GM20431 (cell line): ENCODE results near the gene PARS2.

Source experiments
- in situ Hi-C: fragments of 300-500 bp; cut with MseI, MboI; formaldehyde crosslinking; loops from one replicate; pipeline ENCODE4 v1.15.0; 2020; ENCODE audit warnings: low sequenced_read_pairs; ENCODE audit not compliant: unreplicated experiment

Gene PARS2

GRCh38 chr1:54764133-54764921 lies at the start of gene PARS2:
Gene PARS2, minus strand, starts transcription at chr1:54764523. Its CDS starts 5,362 bp downstream, at chr1:54759161.
- in situ Hi-C loops: no loop called here

- in situ Hi-C loops: loop anchor here (10.0 kb wide), 1 partner anchor 139 kb away; no protein-coding TSS in a partner anchor
Measured at GRCh38 chr1:54814126-54814498, 49.8 kb upstream of the PARS2 start.

GRCh38 chr1:54813485-54814125 lies 49.3 kb upstream of the PARS2 start:
- in situ Hi-C loops: loop anchor here (10.0 kb wide), 1 partner anchor 139 kb away; no protein-coding TSS in a partner anchor

GRCh38 chr1:54812801-54813484 lies 48.6 kb upstream of the PARS2 start:
- in situ Hi-C loops: loop anchor here (10.0 kb wide), 1 partner anchor 138 kb away; no protein-coding TSS in a partner anchor

- in situ Hi-C loops: loop anchor here (10.0 kb wide), 1 partner anchor 137 kb away; no protein-coding TSS in a partner anchor
Measured at GRCh38 chr1:54811739-54812655, 47.7 kb upstream of the PARS2 start.

- in situ Hi-C loops: loop anchor here (10.0 kb wide), 1 partner anchor 136 kb away; no protein-coding TSS in a partner anchor
Measured at GRCh38 chr1:54811066-54811465, 46.7 kb upstream of the PARS2 start.

GRCh38 chr1:54810153-54810942 lies 46.0 kb upstream of the PARS2 start:
- in situ Hi-C loops: loop anchor here (10.0 kb wide), 1 partner anchor 136 kb away; no protein-coding TSS in a partner anchor

GRCh38 chr1:54809496-54810074 lies 45.3 kb upstream of the PARS2 start:
- in situ Hi-C loops: loop anchor here (10.0 kb wide), 1 partner anchor 135 kb away; no protein-coding TSS in a partner anchor

GRCh38 chr1:54808443-54809207 lies 44.3 kb upstream of the PARS2 start:
- in situ Hi-C loops: no loop called here

- in situ Hi-C loops: no loop called here
Measured at GRCh38 chr1:54807756-54808155, 43.4 kb upstream of the PARS2 start.

GRCh38 chr1:54806931-54807611 lies 42.7 kb upstream of the PARS2 start:
- in situ Hi-C loops: no loop called here

- in situ Hi-C loops: no loop called here
Measured at GRCh38 chr1:54805981-54806381, 41.7 kb upstream of the PARS2 start.

- in situ Hi-C loops: no loop called here
Measured at GRCh38 chr1:54805466-54805865, 41.1 kb upstream of the PARS2 start.

- in situ Hi-C loops: no loop called here
Measured at GRCh38 chr1:54804471-54805132, 40.3 kb upstream of the PARS2 start.

GRCh38 chr1:54803761-54804470 lies 39.6 kb upstream of the PARS2 start:
- in situ Hi-C loops: no loop called here
